Measurements from ENCODE around the gene AANAT.

- TF ChIP-seq, protein P1, sequence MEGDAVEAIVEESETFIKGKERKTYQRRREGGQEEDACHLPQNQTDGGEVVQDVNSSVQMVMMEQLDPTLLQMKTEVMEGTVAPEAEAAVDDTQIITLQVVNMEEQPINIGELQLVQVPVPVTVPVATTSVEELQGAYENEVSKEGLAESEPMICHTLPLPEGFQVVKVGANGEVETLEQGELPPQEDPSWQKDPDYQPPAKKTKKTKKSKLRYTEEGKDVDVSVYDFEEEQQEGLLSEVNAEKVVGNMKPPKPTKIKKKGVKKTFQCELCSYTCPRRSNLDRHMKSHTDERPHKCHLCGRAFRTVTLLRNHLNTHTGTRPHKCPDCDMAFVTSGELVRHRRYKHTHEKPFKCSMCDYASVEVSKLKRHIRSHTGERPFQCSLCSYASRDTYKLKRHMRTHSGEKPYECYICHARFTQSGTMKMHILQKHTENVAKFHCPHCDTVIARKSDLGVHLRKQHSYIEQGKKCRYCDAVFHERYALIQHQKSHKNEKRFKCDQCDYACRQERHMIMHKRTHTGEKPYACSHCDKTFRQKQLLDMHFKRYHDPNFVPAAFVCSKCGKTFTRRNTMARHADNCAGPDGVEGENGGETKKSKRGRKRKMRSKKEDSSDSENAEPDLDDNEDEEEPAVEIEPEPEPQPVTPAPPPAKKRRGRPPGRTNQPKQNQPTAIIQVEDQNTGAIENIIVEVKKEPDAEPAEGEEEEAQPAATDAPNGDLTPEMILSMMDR (IDR thresholded peaks at IDR 0.05), result no peak
- no peak for TF ChIP-seq POLR2A (IDR thresholded peaks at IDR 0.05)
Observed at GRCh38 chr17:76479515-76480060, 12.2 kb downstream of the AANAT start.

Data from adrenal gland (tissue), 5 donors.